Ectodermal cell (in vitro differentiated cells): ENCODE results near the gene CAV3.

Experiments used
- H3K27ac ChIP-seq: 2 replicates; pipeline ENCODE4 v1.7.0; 2013; ENCODE audit warnings: mild to moderate bottlenecking, low read depth, low read length; ENCODE audit not compliant: insufficient read depth, poor library complexity, severe bottlenecking
- H3K27me3 ChIP-seq: 2 replicates; pipeline ENCODE4 v1.7.0; 2013; ENCODE audit warnings: mild to moderate bottlenecking, low read length; ENCODE audit not compliant: insufficient read depth, control insufficient read depth, poor library complexity, severe bottlenecking
- H3K36me3 ChIP-seq: one replicate; pipeline ENCODE4 v1.7.0; 2013; ENCODE audit warnings: low read length; ENCODE audit not compliant: control insufficient read depth, insufficient read depth
- H3K4me1 ChIP-seq: one replicate; pipeline ENCODE4 v1.7.0; 2013; ENCODE audit warnings: low read length; ENCODE audit not compliant: control insufficient read depth, insufficient read depth
- H3K4me3 ChIP-seq: 2 replicates; pipeline ENCODE4 v1.7.0; 2013; ENCODE audit warnings: low read depth, low read length, control low read depth; ENCODE audit not compliant: insufficient read depth
- H3K9me3 ChIP-seq: 2 replicates; pipeline ENCODE4 v1.7.0; 2013; ENCODE audit warnings: mild to moderate bottlenecking, low read length, moderate library complexity; ENCODE audit not compliant: control insufficient read depth
- WGBS, 2 experiments: methylation state at CpG; one replicate each; pipeline ENCODE4 v1.1.7; 2013; ENCODE audit warnings: missing lambda C conversion rate in 2 of 2; 5-methylcytosine and 5-hydroxymethylcytosine counted together

Gene CAV3

GRCh38 chr3:8760091-8760490, 26.5 kb downstream of the CAV3 start:
- WGBS, 2 experiments = 90 to 92% methylated on average over 5 of the region's 5 CpGs
- no peak overlapping the region for H3K27ac ChIP-seq

GRCh38 chr3:8760506-8760905, 26.9 kb downstream of the CAV3 start:
- Histone ChIP-seq H3K36me3 (no peaks in the 10 kb centered on the region), H3K9me3 (no peaks in the 10 kb centered on the region), H3K4me1 (no peaks in the 10 kb centered on the region), H3K4me3 (no peak overlapping the region), H3K27ac (no peak overlapping the region), H3K27me3 (peaks cover 7% of the 10 kb centered on the region)
- 89 to 90% methylated on average over 5 of the region's 5 CpGs for WGBS, 2 experiments

More at GRCh38 chr3:8760091-8760490, 26.5 kb downstream of the CAV3 start:
- no peaks in the 10 kb centered on the region for H3K4me1 ChIP-seq
- peaks cover 5% of the 10 kb centered on the region for H3K27me3 ChIP-seq
- H3K4me3 ChIP-seq = no peak overlapping the region
- no peaks in the 10 kb centered on the region for H3K36me3 ChIP-seq
- H3K9me3 ChIP-seq = no peaks in the 10 kb centered on the region

- 94% methylated on average over 5 of the region's 5 CpGs for WGBS, 2 experiments
- peaks cover 20% of the 10 kb centered on the region for H3K27me3 ChIP-seq
- no peaks in the 10 kb centered on the region for H3K9me3 ChIP-seq
- no peak overlapping the region for H3K4me3 ChIP-seq
- H3K36me3 ChIP-seq = no peaks in the 10 kb centered on the region
- H3K27ac ChIP-seq = no peak overlapping the region
- no peaks in the 10 kb centered on the region for H3K4me1 ChIP-seq
These were observed 28.3 kb downstream of the CAV3 start for GRCh38 chr3:8761866-8762265.

- 91 to 94% methylated on average over 11 of the region's 11 CpGs for WGBS, 2 experiments
- H3K27ac ChIP-seq = no peak overlapping the region
- H3K27me3 ChIP-seq = peaks cover 30% of the 10 kb centered on the region
- no peak overlapping the region for H3K4me3 ChIP-seq
- H3K36me3 ChIP-seq = no peaks in the 10 kb centered on the region
- no peaks in the 10 kb centered on the region for H3K9me3 ChIP-seq
- H3K4me1 ChIP-seq = no peaks in the 10 kb centered on the region
These were observed 29.2 kb downstream of the CAV3 start for GRCh38 chr3:8762607-8763377.

GRCh38 chr3:8764528-8764927, 30.9 kb downstream of the CAV3 start:
- WGBS, 2 experiments = 94% methylated on average over 6 of the region's 6 CpGs
- H3K27me3 ChIP-seq = peaks cover 47% of the 10 kb centered on the region
- no peaks in the 10 kb centered on the region for H3K9me3 ChIP-seq

GRCh38 chr3:8765528-8765927, 31.9 kb downstream of the CAV3 start:
- H3K36me3 ChIP-seq = no peaks in the 10 kb centered on the region
- 91 to 92% methylated on average over 4 of the region's 4 CpGs for WGBS, 2 experiments
- no peak overlapping the region for H3K27ac ChIP-seq
- H3K27me3 ChIP-seq = peaks cover 57% of the 10 kb centered on the region
- no peaks in the 10 kb centered on the region for H3K9me3 ChIP-seq
- no peak overlapping the region for H3K4me3 ChIP-seq
- peaks cover 5% of the 10 kb centered on the region for H3K4me1 ChIP-seq

More at GRCh38 chr3:8764528-8764927, 30.9 kb downstream of the CAV3 start:
- Histone ChIP-seq H3K4me1 (peaks cover 5% of the 10 kb centered on the region), H3K4me3 (no peak overlapping the region), H3K27ac (no peak overlapping the region), H3K36me3 (no peaks in the 10 kb centered on the region)

GRCh38 chr3:8766148-8766547, 32.5 kb downstream of the CAV3 start:
- no peaks in the 10 kb centered on the region for H3K9me3 ChIP-seq
- H3K4me1 ChIP-seq = peaks cover 5% of the 10 kb centered on the region
- no peak overlapping the region for H3K27ac ChIP-seq
- peaks cover 59% of the 10 kb centered on the region for H3K27me3 ChIP-seq
- H3K4me3 ChIP-seq = no peak overlapping the region
- 88 to 97% methylated on average over 2 of the region's 2 CpGs for WGBS, 2 experiments
- H3K36me3 ChIP-seq = no peaks in the 10 kb centered on the region

GRCh38 chr3:8767256-8767666, 33.7 kb downstream of the CAV3 start:
- Histone ChIP-seq H3K27ac (no peak overlapping the region), H3K4me3 (no peak overlapping the region), H3K9me3 (no peaks in the 10 kb centered on the region), H3K27me3 (peaks cover 59% of the 10 kb centered on the region), H3K36me3 (no peaks in the 10 kb centered on the region), H3K4me1 (peaks cover 5% of the 10 kb centered on the region)
- 75 to 78% methylated on average over 37 of the region's 37 CpGs for WGBS, 2 experiments

GRCh38 chr3:8767667-8768363, 34.2 kb downstream of the CAV3 start:
- Histone ChIP-seq H3K27ac (no peak overlapping the region), H3K27me3 (peaks cover 59% of the 10 kb centered on the region)

GRCh38 chr3:8768364-8769087, 34.9 kb downstream of the CAV3 start:
- WGBS, 2 experiments = 16 to 17% methylated on average over 36 of the region's 36 CpGs
- Histone ChIP-seq H3K4me1 (peaks cover 5% of the 10 kb centered on the region), H3K27me3 (peaks cover 57% of the 10 kb centered on the region), H3K27ac (no peak overlapping the region), H3K4me3 (peak overlapping the region; percentile 31), H3K36me3 (no peaks in the 10 kb centered on the region), H3K9me3 (no peaks in the 10 kb centered on the region)

More at GRCh38 chr3:8767667-8768363, 34.2 kb downstream of the CAV3 start:
- peaks cover 5% of the 10 kb centered on the region for H3K4me1 ChIP-seq
- H3K36me3 ChIP-seq = no peaks in the 10 kb centered on the region
- 16 to 19% methylated on average over 74 of the region's 74 CpGs for WGBS, 2 experiments
- no peaks in the 10 kb centered on the region for H3K9me3 ChIP-seq
- H3K4me3 ChIP-seq = peak overlapping the region; percentile 31
